ENCODE measurements around the gene TEX47. TPM values are rescaled to one million over a fixed set of nuclear protein-coding genes. Genes with fewer than 3 reads are reported as not detected.

Gene TEX47
- total RNA-seq: not detected

DNA sequence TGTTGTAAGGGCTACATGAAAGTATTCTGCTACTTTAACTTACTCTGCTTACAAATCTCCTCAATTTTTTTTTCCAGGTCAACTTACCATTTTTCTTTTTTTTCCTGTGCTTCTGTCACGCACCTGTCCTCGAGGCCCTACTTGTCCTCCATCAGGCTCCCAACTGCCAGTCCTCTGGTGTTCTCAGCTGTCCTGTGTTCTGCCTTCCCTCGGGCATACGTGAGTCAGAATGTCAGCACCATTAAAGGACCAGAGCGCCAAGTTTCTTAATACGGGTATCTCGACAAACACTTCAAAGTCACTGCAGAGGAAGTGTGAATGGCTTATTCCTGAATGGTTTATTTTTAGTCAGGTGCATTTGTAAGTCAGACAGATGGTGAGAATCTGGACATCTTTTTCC, at the start of gene TEX47:
TEX47 (minus strand) TSS at position 185 of the 400 bp plus-strand sequence. CDS start 795 bp downstream, outside the sequence.
- in situ Hi-C loops (cut with MboI; ENCODE audit: low pct_ligation_motif_present in 1 of 4, low pct_unique_long_range_greater_than_20kb in 1 of 4, low sequenced_read_pairs in 3 of 4) (no loop called here), intact Hi-C loops (cut with DNase I; ENCODE audit: low total_unique reads) (no loop called here)
- Histone ChIP-seq H3K9me3 (no peaks in the 10 kb centered on the region), H3K27ac (no peak within 1 kb of the TSS), H3K4me1 (no peaks in the 10 kb centered on the region), H3K27me3 (no peaks in the 10 kb centered on the region), H3K36me3 (no peaks in the 10 kb centered on the region), H3K4me3 (no peak within 1 kb of the TSS)
- WGBS, 2 donors (ENCODE audit: low coverage in 1 of 2): 66% methylated on average over 7 of the region's 7 CpGs; no CpG with 5 or more reads in 1 of the 2 donors
- TF ChIP-seq, protein P1, sequence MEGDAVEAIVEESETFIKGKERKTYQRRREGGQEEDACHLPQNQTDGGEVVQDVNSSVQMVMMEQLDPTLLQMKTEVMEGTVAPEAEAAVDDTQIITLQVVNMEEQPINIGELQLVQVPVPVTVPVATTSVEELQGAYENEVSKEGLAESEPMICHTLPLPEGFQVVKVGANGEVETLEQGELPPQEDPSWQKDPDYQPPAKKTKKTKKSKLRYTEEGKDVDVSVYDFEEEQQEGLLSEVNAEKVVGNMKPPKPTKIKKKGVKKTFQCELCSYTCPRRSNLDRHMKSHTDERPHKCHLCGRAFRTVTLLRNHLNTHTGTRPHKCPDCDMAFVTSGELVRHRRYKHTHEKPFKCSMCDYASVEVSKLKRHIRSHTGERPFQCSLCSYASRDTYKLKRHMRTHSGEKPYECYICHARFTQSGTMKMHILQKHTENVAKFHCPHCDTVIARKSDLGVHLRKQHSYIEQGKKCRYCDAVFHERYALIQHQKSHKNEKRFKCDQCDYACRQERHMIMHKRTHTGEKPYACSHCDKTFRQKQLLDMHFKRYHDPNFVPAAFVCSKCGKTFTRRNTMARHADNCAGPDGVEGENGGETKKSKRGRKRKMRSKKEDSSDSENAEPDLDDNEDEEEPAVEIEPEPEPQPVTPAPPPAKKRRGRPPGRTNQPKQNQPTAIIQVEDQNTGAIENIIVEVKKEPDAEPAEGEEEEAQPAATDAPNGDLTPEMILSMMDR (IDR thresholded peaks at IDR 0.05): no peak
- TF ChIP-seq EP300 (IDR thresholded peaks at IDR 0.05; ENCODE audit: low read depth): no peak
- no peak for TF ChIP-seq POLR2A (IDR thresholded peaks at IDR 0.05)
- no peak for TF ChIP-seq POLR2AphosphoS5 (IDR thresholded peaks at IDR 0.05)
- no peak for DNase-seq

DNA sequence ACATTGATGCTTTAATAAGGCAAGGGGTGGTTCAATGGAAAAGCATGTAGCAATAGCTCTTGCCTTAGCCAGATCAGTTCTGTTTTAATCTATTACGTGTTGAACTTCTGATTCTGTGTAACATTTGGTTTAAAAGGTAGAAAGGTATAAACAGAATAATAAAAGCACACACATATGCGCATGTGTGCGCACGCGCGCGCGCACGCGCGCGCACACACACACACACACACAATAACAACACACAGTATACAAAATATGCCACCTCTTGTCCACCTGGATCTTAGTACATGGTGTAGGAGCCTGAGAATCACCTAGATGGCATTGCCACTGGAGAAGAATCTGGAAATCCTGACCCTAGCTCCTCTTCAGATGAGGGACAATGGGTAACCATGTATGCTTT, 49.6 kb upstream of the TEX47 start:
- Histone ChIP-seq H3K27ac (no peak overlapping the region), H3K27me3 (no peaks in the 10 kb centered on the region), H3K36me3 (no peaks in the 10 kb centered on the region), H3K4me1 (no peaks in the 10 kb centered on the region), H3K4me3 (no peak overlapping the region), H3K9me3 (no peaks in the 10 kb centered on the region)
- TF ChIP-seq, protein P1 (IDR thresholded peaks at IDR 0.05): no peak
- TF ChIP-seq POLR2AphosphoS5 (IDR thresholded peaks at IDR 0.05): no peak
- no peak for TF ChIP-seq EP300 (IDR thresholded peaks at IDR 0.05; ENCODE audit: low read depth)
- no peak for TF ChIP-seq POLR2A (IDR thresholded peaks at IDR 0.05)
- 81 to 92% methylated on average over 12 of the region's 12 CpGs for WGBS, 2 donors (ENCODE audit: low coverage in 1 of 2)
- intact Hi-C loops (cut with DNase I; ENCODE audit: low total_unique reads): no loop called here
- in situ Hi-C loops (cut with MboI; ENCODE audit: low pct_ligation_motif_present in 1 of 4, low pct_unique_long_range_greater_than_20kb in 1 of 4, low sequenced_read_pairs in 3 of 4): no loop called here
- no peak for DNase-seq

DNA sequence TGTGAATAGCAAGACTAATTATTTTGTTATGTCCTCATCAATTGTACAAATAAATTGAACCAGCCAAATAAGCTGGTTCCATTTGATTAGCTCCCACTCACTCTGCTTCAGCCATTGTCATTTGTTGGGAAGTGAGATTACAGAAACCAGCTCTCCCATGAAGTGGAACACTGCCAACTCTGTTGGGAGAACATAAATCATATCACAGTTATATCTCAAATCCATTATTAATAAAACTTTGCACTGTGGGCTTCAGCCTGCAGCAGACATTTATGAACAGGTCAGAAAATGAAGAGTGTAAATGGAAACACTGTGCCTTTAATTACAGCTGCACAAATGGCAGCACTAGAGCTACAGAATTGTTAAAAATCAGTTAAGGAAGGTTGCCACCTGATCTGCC, 46.7 kb upstream of the TEX47 start:
- DNase-seq: no peak
- Histone ChIP-seq H3K36me3 (no peaks in the 10 kb centered on the region), H3K4me1 (no peaks in the 10 kb centered on the region), H3K9me3 (no peaks in the 10 kb centered on the region), H3K27ac (no peak overlapping the region), H3K27me3 (no peaks in the 10 kb centered on the region), H3K4me3 (no peak overlapping the region)
- intact Hi-C loops (cut with DNase I; ENCODE audit: low total_unique reads): no loop called here
- TF ChIP-seq POLR2A (IDR thresholded peaks at IDR 0.05) (no peak), POLR2AphosphoS5 (IDR thresholded peaks at IDR 0.05) (no peak), EP300 (IDR thresholded peaks at IDR 0.05; ENCODE audit: low read depth) (no peak)
- TF ChIP-seq, protein P1 (IDR thresholded peaks at IDR 0.05): no peak
- in situ Hi-C loops (cut with MboI; ENCODE audit: low pct_ligation_motif_present in 1 of 4, low pct_unique_long_range_greater_than_20kb in 1 of 4, low sequenced_read_pairs in 3 of 4): no loop called here

DNA sequence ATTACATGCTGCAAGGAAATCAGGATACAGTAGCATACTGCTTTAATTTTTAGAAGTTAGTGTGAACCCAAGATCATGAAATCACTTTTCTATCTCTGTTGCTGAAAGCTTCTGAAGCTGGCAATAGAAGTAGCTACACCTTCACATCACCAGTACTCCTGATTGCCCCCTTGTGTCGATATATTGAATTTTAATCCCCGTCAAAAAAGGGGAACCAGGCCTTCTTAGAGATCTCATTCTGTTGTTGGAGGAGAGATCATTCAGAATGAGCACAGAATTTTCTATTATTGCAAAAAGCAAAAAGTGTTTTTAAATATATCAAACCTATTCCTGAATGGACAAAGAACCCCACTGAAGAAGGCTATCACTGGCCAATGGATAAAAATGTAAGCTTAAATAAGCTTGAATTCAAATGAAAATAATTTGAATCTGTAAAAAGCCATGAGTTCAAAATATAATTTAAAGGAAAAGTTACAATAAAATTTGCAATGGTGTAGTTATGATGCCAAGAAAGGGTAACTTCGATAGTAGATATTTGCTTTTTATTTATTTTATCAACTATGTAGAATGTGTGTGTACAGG, 39.7 kb upstream of the TEX47 start:
- in situ Hi-C loops (cut with MboI; ENCODE audit: low pct_ligation_motif_present in 1 of 4, low pct_unique_long_range_greater_than_20kb in 1 of 4, low sequenced_read_pairs in 3 of 4): no loop called here

More for the DNA sequence above, 39.7 kb upstream of the TEX47 start:
- Histone ChIP-seq H3K4me3 (no peak overlapping the region), H3K9me3 (no peaks in the 10 kb centered on the region), H3K27ac (no peak overlapping the region), H3K36me3 (no peaks in the 10 kb centered on the region), H3K27me3 (no peaks in the 10 kb centered on the region), H3K4me1 (no peaks in the 10 kb centered on the region)
- no peak for TF ChIP-seq POLR2AphosphoS5 (IDR thresholded peaks at IDR 0.05)
- TF ChIP-seq, protein P1 (IDR thresholded peaks at IDR 0.05): peak in 4 of 5 experiments; percentile 16 to 37 (median 25)
- TF ChIP-seq EP300 (IDR thresholded peaks at IDR 0.05; ENCODE audit: low read depth): no peak
- TF ChIP-seq POLR2A (IDR thresholded peaks at IDR 0.05): no peak
- WGBS, 2 donors (ENCODE audit: low coverage in 1 of 2): 28 to 44% methylated on average over 2 to 3 of the region's 3 CpGs
- intact Hi-C loops (cut with DNase I; ENCODE audit: low total_unique reads): no loop called here
- DNase-seq: no peak

Data from transverse colon (tissue), 4 donors.